Nephron progenitor cell (in vitro differentiated cells): Measurements from ENCODE around the gene HIP1.

Experiments used
- DNase-seq: peaks from one replicate; pipeline ENCODE4 v3.0.0; 2021
- H3K27ac Mint-ChIP-seq: 2 replicates; pipeline ENCODE4 v1.8.0; 2021; ENCODE audit warnings: mild to moderate bottlenecking, moderate library complexity, mixed read lengths
- H3K27me3 Mint-ChIP-seq: 2 replicates; pipeline ENCODE4 v1.8.0; 2021; ENCODE audit warnings: mild to moderate bottlenecking, low read depth, mixed read lengths; ENCODE audit not compliant: poor library complexity
- H3K36me3 Mint-ChIP-seq: 2 replicates; pipeline ENCODE4 v1.8.0; 2021; ENCODE audit warnings: low read depth, mixed read lengths
- H3K4me1 Mint-ChIP-seq: 2 replicates; pipeline ENCODE4 v1.8.0; 2021; ENCODE audit warnings: mixed read lengths
- H3K4me3 Mint-ChIP-seq: 2 replicates; pipeline ENCODE4 v1.8.0; 2021; ENCODE audit warnings: mild to moderate bottlenecking, moderate library complexity, mixed read lengths
- H3K9me3 Mint-ChIP-seq: 2 replicates; pipeline ENCODE4 v1.8.0; 2021; ENCODE audit warnings: mild to moderate bottlenecking, moderate library complexity, mixed read lengths
- TF ChIP-seq, protein P1 (sequence below): fragments of 200-600 bp; sonication (generic); IDR thresholded peaks from 2 replicates; pipeline ENCODE4 v1.5.0; 2021; ENCODE audit warnings: antibody characterized with exemption

The HIP1 gene

DNA sequence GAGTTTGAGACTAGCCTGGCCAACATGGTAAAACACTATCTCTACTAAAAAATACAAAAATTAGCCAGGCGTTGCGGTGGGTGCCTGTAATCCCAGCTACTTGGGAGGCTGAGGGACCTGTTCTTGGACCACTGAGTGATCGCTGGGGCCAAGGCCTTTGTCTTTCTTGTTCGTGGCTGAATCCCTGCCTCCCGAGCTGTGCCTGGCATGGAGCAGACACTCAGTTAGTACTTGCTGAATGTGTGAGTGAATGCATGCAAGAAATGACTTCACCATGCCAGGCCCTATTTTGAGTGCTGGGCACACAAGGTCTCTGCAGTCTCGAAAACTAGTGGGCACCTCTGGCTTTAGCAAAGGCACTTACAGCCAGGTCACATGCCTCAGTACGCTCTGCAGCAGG lies 85.1 kb downstream of the HIP1 start:
- H3K36me3 Mint-ChIP-seq = peaks cover 8% of the 10 kb centered on the region
- no peaks in the 10 kb centered on the region for H3K27me3 Mint-ChIP-seq
- DNase-seq = no peak
- H3K4me3 Mint-ChIP-seq = no peak overlapping the region
- peaks cover 8% of the 10 kb centered on the region for H3K9me3 Mint-ChIP-seq
- TF ChIP-seq, protein P1, sequence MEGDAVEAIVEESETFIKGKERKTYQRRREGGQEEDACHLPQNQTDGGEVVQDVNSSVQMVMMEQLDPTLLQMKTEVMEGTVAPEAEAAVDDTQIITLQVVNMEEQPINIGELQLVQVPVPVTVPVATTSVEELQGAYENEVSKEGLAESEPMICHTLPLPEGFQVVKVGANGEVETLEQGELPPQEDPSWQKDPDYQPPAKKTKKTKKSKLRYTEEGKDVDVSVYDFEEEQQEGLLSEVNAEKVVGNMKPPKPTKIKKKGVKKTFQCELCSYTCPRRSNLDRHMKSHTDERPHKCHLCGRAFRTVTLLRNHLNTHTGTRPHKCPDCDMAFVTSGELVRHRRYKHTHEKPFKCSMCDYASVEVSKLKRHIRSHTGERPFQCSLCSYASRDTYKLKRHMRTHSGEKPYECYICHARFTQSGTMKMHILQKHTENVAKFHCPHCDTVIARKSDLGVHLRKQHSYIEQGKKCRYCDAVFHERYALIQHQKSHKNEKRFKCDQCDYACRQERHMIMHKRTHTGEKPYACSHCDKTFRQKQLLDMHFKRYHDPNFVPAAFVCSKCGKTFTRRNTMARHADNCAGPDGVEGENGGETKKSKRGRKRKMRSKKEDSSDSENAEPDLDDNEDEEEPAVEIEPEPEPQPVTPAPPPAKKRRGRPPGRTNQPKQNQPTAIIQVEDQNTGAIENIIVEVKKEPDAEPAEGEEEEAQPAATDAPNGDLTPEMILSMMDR = no peak
- peaks cover 23% of the 10 kb centered on the region for H3K4me1 Mint-ChIP-seq
- H3K27ac Mint-ChIP-seq = no peak overlapping the region

GRCh38 chr7:75652788-75653187 lies 86.0 kb downstream of the HIP1 start:
- H3K27me3 Mint-ChIP-seq = no peaks in the 10 kb centered on the region
- H3K27ac Mint-ChIP-seq = no peak overlapping the region
- H3K4me3 Mint-ChIP-seq = no peak overlapping the region
- peaks cover 23% of the 10 kb centered on the region for H3K4me1 Mint-ChIP-seq
- H3K36me3 Mint-ChIP-seq = peaks cover 12% of the 10 kb centered on the region
- H3K9me3 Mint-ChIP-seq = peaks cover 8% of the 10 kb centered on the region
- TF ChIP-seq, protein P1 = no peak
- DNase-seq = no peak

GRCh38 chr7:75650681-75651080 lies 88.1 kb downstream of the HIP1 start:
- peaks cover 8% of the 10 kb centered on the region for H3K9me3 Mint-ChIP-seq

GRCh38 chr7:75650062-75650461 lies 88.7 kb downstream of the HIP1 start:
- TF ChIP-seq, protein P1 = no peak
- peak overlapping the region; percentile 42 for H3K27ac Mint-ChIP-seq
- peak; percentile 34 for DNase-seq
- peaks cover 29% of the 10 kb centered on the region for H3K4me1 Mint-ChIP-seq
- no peak overlapping the region for H3K4me3 Mint-ChIP-seq
- H3K36me3 Mint-ChIP-seq = peaks cover 17% of the 10 kb centered on the region
- H3K27me3 Mint-ChIP-seq = no peaks in the 10 kb centered on the region
- H3K9me3 Mint-ChIP-seq = peaks cover 8% of the 10 kb centered on the region

More at GRCh38 chr7:75650681-75651080, 88.1 kb downstream of the HIP1 start:
- TF ChIP-seq, protein P1 = no peak
- Mint-ChIP-seq H3K27ac (peak overlapping the region; percentile 54), H3K4me1 (peaks cover 29% of the 10 kb centered on the region), H3K36me3 (peaks cover 17% of the 10 kb centered on the region), H3K4me3 (no peak overlapping the region), H3K27me3 (no peaks in the 10 kb centered on the region)
- DNase-seq = no peak

- Mint-ChIP-seq H3K36me3 (peaks cover 17% of the 10 kb centered on the region), H3K4me1 (peaks cover 33% of the 10 kb centered on the region), H3K27me3 (no peaks in the 10 kb centered on the region), H3K9me3 (peaks cover 8% of the 10 kb centered on the region), H3K4me3 (no peak overlapping the region), H3K27ac (no peak overlapping the region)
- no peak for DNase-seq
- TF ChIP-seq, protein P1 = no peak
Observed at GRCh38 chr7:75649462-75649861, 89.3 kb downstream of the HIP1 start.

DNA sequence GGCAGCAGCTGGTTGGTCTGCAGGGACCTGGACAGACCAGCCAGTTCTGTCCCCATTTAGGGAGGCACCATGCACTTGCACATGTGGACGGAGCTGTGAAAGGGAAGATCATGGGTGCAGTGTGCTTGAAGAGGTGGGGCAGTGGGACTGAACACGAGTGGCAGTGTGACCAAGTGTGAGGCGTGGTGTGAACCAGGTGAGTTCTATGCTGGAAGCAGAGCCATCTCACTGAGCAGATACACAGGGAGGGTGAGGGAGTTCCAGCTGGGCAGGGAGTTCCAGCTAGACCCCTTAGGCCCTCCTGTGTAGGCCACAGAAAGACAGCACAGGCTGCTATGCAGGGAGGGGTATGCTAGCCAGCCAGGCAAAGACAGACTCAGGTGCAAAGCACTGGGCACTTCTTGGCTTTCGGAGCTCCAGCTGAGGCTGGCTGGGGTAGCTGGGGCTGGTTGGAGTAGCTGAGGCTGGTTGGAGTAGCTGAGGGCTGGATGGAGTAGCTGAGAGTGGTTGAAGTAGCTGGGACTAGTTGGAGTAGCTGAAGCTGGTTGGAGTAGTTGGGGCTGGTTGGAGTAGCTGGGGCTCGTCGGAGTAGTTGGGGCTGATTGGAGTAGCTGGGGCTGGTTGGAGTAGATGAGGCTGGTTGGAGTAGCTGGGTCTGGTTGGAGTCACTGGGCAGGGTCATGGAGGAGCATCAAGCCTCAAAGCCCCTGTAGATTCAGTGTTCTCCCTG lies 90.9 kb downstream of the HIP1 start:
- no peak overlapping the region for H3K27ac Mint-ChIP-seq
- peaks cover 14% of the 10 kb centered on the region for H3K36me3 Mint-ChIP-seq

More for the DNA sequence above, 90.9 kb downstream of the HIP1 start:
- H3K4me3 Mint-ChIP-seq = no peak overlapping the region
- TF ChIP-seq, protein P1 = no peak
- H3K27me3 Mint-ChIP-seq = no peaks in the 10 kb centered on the region
- peaks cover 13% of the 10 kb centered on the region for H3K9me3 Mint-ChIP-seq
- H3K4me1 Mint-ChIP-seq = peaks cover 34% of the 10 kb centered on the region
- DNase-seq = no peak
